IMR-90 (cell line): ENCODE data around the gene GPR142. TPM values are rescaled to one million over a fixed set of nuclear protein-coding genes. Genes with fewer than 3 reads are reported as not detected.

Source experiments
- ATAC-seq: fragments of 200-7000 bp; cut with Tn5 transposase; 2 replicates; pipeline ENCODE4 v1.9.1; 2020; ENCODE audit warnings: low read depth, mild to moderate bottlenecking, moderate library complexity
- BruUV-seq: library from RNA; stranded (reverse); fragments of 400-500 nt; replicated peaks from 2 replicates; lab custom pipeline; 2021; lab: Mats Ljungman, UMichigan
- CTCF ChIA-PET: fragments of 300-600 bp; formaldehyde crosslinking; extraction: SDS; loops from one replicate; lab custom pipeline; 2021; ENCODE audit warnings: antibody characterized with exemption; lab: Yijun Ruan, JAX
- POLR2A ChIA-PET: fragments of 300-600 bp; sonication (Branson Sonifier 250); formaldehyde crosslinking; loops from one replicate; lab custom pipeline; 2022; ENCODE audit warnings: antibody characterized with exemption; ENCODE audit not compliant: unreplicated experiment; lab: Charles Lee
- DNase-seq: peaks from one replicate; pipeline ENCODE4 v3.0.0; 2013
- H2AFZ ChIP-seq: replicated peaks from 2 replicates; pipeline ENCODE3; 2013; ENCODE audit warnings: low read length, mild to moderate bottlenecking; ENCODE audit not compliant: poor library complexity
- H2AK5ac ChIP-seq: 2 replicates; pipeline ENCODE4 v1.6.1; 2013; ENCODE audit warnings: low read depth, low read length, inconsistent platforms
- H2AK9ac ChIP-seq: replicated peaks from 2 replicates; pipeline ENCODE3; 2013; ENCODE audit warnings: mild to moderate bottlenecking, low read depth, low read length, moderate library complexity; ENCODE audit not compliant: poor library complexity
- H2BK120ac ChIP-seq: 2 replicates; pipeline ENCODE4 v1.6.1; 2013; ENCODE audit warnings: low read depth, low read length, inconsistent platforms
- H2BK15ac ChIP-seq: 3 replicates; pipeline ENCODE4 v1.6.1; 2013; ENCODE audit warnings: low read depth, low read length, inconsistent platforms
- H2BK20ac ChIP-seq: 2 replicates; pipeline ENCODE4 v1.6.1; 2013; ENCODE audit warnings: low read depth, mild to moderate bottlenecking, inconsistent platforms, low read length, moderate library complexity
- H2BK5ac ChIP-seq: 2 replicates; pipeline ENCODE4 v1.6.1; 2013; ENCODE audit warnings: mild to moderate bottlenecking, low read depth, low read length, inconsistent platforms; ENCODE audit not compliant: poor library complexity, severe bottlenecking
- H3K14ac ChIP-seq: replicated peaks from 2 replicates; pipeline ENCODE4 v1.6.1; 2013; ENCODE audit warnings: low read depth, low read length, inconsistent platforms
- H3K18ac ChIP-seq: 2 replicates; pipeline ENCODE4 v1.6.1; 2013; ENCODE audit warnings: low read depth, low read length, control low read depth
- H3K23ac ChIP-seq: 2 replicates; pipeline ENCODE4 v1.6.1; 2013; ENCODE audit warnings: low read depth, low read length, inconsistent platforms
- H3K27ac ChIP-seq: 2 replicates; pipeline ENCODE4 v1.5.1; 2013; ENCODE audit warnings: mild to moderate bottlenecking, control low read depth, low read length; ENCODE audit not compliant: insufficient read depth
- H3K27me3 ChIP-seq: 2 replicates; pipeline ENCODE4 v1.6.1; 2013; ENCODE audit warnings: low read length; ENCODE audit not compliant: control insufficient read depth, insufficient read depth
- H3K36me3 ChIP-seq: 2 replicates; pipeline ENCODE4 v1.6.1; 2013; ENCODE audit warnings: low read length, mixed read lengths; ENCODE audit not compliant: control insufficient read depth, insufficient read depth
- H3K4ac ChIP-seq: 2 replicates; pipeline ENCODE4 v1.6.1; 2013; ENCODE audit warnings: low read depth, low read length, inconsistent platforms
- H3K4me1 ChIP-seq: 2 replicates; pipeline ENCODE4 v1.6.1; 2013; ENCODE audit warnings: low read length, mixed read lengths; ENCODE audit not compliant: control insufficient read depth, insufficient read depth
- H3K4me2 ChIP-seq: 2 replicates; pipeline ENCODE4 v1.6.1; 2013; ENCODE audit warnings: low read depth, mild to moderate bottlenecking, control low read depth, low read length, moderate library complexity
- H3K4me3 ChIP-seq: 2 replicates; pipeline ENCODE4 v1.5.1; 2013; ENCODE audit warnings: low read depth, mild to moderate bottlenecking, control low read depth, low read length, moderate library complexity; ENCODE audit not compliant: insufficient read depth
- H3K56ac ChIP-seq: 2 replicates; pipeline ENCODE4 v1.6.1; 2013; ENCODE audit warnings: low read length, inconsistent platforms; ENCODE audit not compliant: insufficient read depth; ENCODE audit errors: extremely low read depth
- H3K79me1 ChIP-seq, 2 experiments: 2 replicates each; pipeline ENCODE4 v1.6.1; 2013; ENCODE audit warnings: low read length in 2 of 2, inconsistent platforms in 1 of 2, low read depth in 1 of 2
- H3K9ac ChIP-seq: 2 replicates; pipeline ENCODE4 v1.6.1; 2013; ENCODE audit warnings: low read depth, low read length, control low read depth
- H3K9me1 ChIP-seq: 2 replicates; pipeline ENCODE4 v1.6.1; 2013; ENCODE audit warnings: low read length, inconsistent platforms; ENCODE audit not compliant: insufficient read depth
- H3K9me3 ChIP-seq: 2 replicates; pipeline ENCODE4 v1.6.1; 2013; ENCODE audit warnings: low read length; ENCODE audit not compliant: control insufficient read depth, insufficient read depth
- H4K20me1 ChIP-seq: 2 replicates; pipeline ENCODE4 v1.6.1; 2013; ENCODE audit warnings: low read length, inconsistent platforms; ENCODE audit not compliant: insufficient read depth
- H4K5ac ChIP-seq: 2 replicates; pipeline ENCODE4 v1.6.1; 2013; ENCODE audit warnings: mild to moderate bottlenecking, low read depth, low read length, control low read depth
- H4K8ac ChIP-seq, 2 experiments: 2 replicates each; pipeline ENCODE4 v1.6.1; 2013; ENCODE audit warnings: low read depth in 2 of 2, low read length in 2 of 2, control low read depth in 1 of 2, inconsistent platforms in 1 of 2
- H4K91ac ChIP-seq: 2 replicates; pipeline ENCODE4 v1.6.1; 2013; ENCODE audit warnings: low read depth, low read length, inconsistent platforms; ENCODE audit not compliant: insufficient read depth
- BHLHE40 ChIP-seq: fragments of 150-350 bp; IDR thresholded peaks from 2 replicates; pipeline ENCODE4 v1.6.1; 2016; ENCODE audit warnings: mild to moderate bottlenecking, low read depth, low read length
- CEBPB ChIP-seq: IDR thresholded peaks from 2 replicates; pipeline ENCODE4 v1.6.1; 2012; ENCODE audit warnings: low read depth, low read length, improper control_type of control experiment
- CHD1 ChIP-seq: IDR thresholded peaks from 2 replicates; pipeline ENCODE4 v1.6.1; 2012; ENCODE audit warnings: low read depth, low read length, improper control_type of control experiment
- MAFK ChIP-seq: IDR thresholded peaks from 2 replicates; pipeline ENCODE4 v1.6.1; 2012; ENCODE audit warnings: low read depth, low read length, improper control_type of control experiment
- MAZ ChIP-seq: IDR thresholded peaks from 2 replicates; pipeline ENCODE4 v1.6.1; 2012; ENCODE audit warnings: low read depth, mild to moderate bottlenecking, low read length, improper control_type of control experiment, moderate library complexity, borderline replicate concordance
- MXI1 ChIP-seq: IDR thresholded peaks from 2 replicates; pipeline ENCODE4 v1.6.1; 2012; ENCODE audit warnings: low read depth, mild to moderate bottlenecking, low read length, moderate library complexity, borderline replicate concordance
- NFE2L2 ChIP-seq: fragments of 150-350 bp; IDR thresholded peaks from 2 replicates; pipeline ENCODE4 v1.6.1; 2016; ENCODE audit warnings: low read depth, mild to moderate bottlenecking, low read length
- POLR2A ChIP-seq: IDR thresholded peaks from 2 replicates; pipeline ENCODE4 v1.6.1; 2012; ENCODE audit warnings: mild to moderate bottlenecking, low read depth, low read length
- RAD21 ChIP-seq: IDR thresholded peaks from 2 replicates; pipeline ENCODE4 v1.6.1; 2012; ENCODE audit warnings: low read length, improper control_type of control experiment
- RCOR1 ChIP-seq: IDR thresholded peaks from 2 replicates; pipeline ENCODE4 v1.6.1; 2012; ENCODE audit warnings: mild to moderate bottlenecking, low read length, improper control_type of control experiment; ENCODE audit not compliant: insufficient replicate concordance
- RFX5 ChIP-seq: IDR thresholded peaks from 2 replicates; pipeline ENCODE4 v1.8.0; 2012; ENCODE audit warnings: low read depth, mild to moderate bottlenecking, low read length, moderate library complexity
- whole genome bisulfite sequencing, 2 experiments: methylation state at CpG; one replicate each; pipeline versions ENCODE4 v1.1.5 to v1.1.7; 2013; ENCODE audit warnings: missing lambda C conversion rate in 2 of 2; ENCODE audit not compliant: insufficient read length in 1 of 2; ENCODE audit errors: extremely low coverage in 2 of 2; 5-methylcytosine and 5-hydroxymethylcytosine counted together
- dilution Hi-C: fragments of 300-500 bp; cut with HindIII; formaldehyde crosslinking; loops from one replicate; pipeline ENCODE4 v1.14.3; 2018; ENCODE audit warnings: low sequenced_read_pairs; ENCODE audit not compliant: unreplicated experiment
- in situ Hi-C: fragments of 300-500 bp; cut with MboI; formaldehyde crosslinking; loops from 3 replicates; pipeline ENCODE4 v1.14.3; 2019; ENCODE audit warnings: low sequenced_read_pairs, inconsistent platforms, mixed read lengths
- intact Hi-C: fragments of 100-400 bp; cut with micrococcal nuclease; formaldehyde crosslinking; loops from 2 replicates; pipeline ENCODE4 v1.10.0; 2022
- polyA plus RNA-seq, 3 experiments: library from polyadenylated mRNA; depleted of rRNA; stranded (reverse); fragments of >200 nt; gene quantifications; 2 replicates each; pipeline ENCODE4 v1.2.3, GENCODE V29; 2012; ENCODE audit warnings: low replicate concordance in 1 of 3
- total RNA-seq: library from RNA; depleted of rRNA; stranded (reverse); fragments of >200 nt; gene quantifications from 2 replicates; pipeline ENCODE4 v1.2.3, GENCODE V29; 2012
- TF ChIP-seq, protein P1 (sequence below): fragments of 150-350 bp; IDR thresholded peaks from 2 replicates; pipeline ENCODE4 v1.6.1; 2017; ENCODE audit warnings: mild to moderate bottlenecking, antibody characterized with exemption, low read length, low read depth
- TF ChIP-seq, protein P2 (sequence below): fragments of 150-350 bp; IDR thresholded peaks from 2 replicates; pipeline ENCODE4 v1.6.1; 2016; ENCODE audit warnings: low read depth, mild to moderate bottlenecking, low read length, moderate library complexity, borderline replicate concordance
- TF ChIP-seq, protein P3 (sequence below): conservative IDR thresholded peaks from 2 replicates; pipeline ENCODE4 v1.5.1; 2012; ENCODE audit warnings: mild to moderate bottlenecking, low read depth, low read length, improper control_type of control experiment

GPR142 gene
- total and polyA plus RNA-seq, 2 of the 4 experiments (the other 2 are of a cell fraction), result not detected

DNA sequence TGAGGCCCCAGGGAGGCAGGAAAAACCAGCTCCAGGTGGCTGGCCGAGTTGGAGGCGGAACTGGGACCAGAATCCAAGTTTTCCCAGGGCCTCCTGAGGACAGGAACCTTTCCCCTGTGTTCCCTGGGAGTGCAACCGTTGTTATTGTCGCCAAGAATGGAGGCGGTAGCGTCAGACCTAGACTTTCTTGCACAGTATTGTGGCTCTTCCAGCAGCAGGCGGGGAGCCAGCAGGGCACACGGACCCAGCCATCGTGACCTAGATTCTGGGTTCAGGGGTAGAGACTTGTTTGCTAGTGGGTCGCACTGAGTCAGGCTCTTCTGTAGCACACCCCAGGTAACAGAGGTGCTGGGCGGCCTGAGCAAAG lies 41.9 kb upstream of the GPR142 start:
- BruUV-seq, result no TSS peak
- POLR2A ChIA-PET, result no interaction called here
- H4K5ac ChIP-seq, result no peak overlapping the region
- DNase-seq, result no peak
- no peak for TF ChIP-seq RCOR1
- TF ChIP-seq RFX5, result no peak
- TF ChIP-seq, protein P1, sequence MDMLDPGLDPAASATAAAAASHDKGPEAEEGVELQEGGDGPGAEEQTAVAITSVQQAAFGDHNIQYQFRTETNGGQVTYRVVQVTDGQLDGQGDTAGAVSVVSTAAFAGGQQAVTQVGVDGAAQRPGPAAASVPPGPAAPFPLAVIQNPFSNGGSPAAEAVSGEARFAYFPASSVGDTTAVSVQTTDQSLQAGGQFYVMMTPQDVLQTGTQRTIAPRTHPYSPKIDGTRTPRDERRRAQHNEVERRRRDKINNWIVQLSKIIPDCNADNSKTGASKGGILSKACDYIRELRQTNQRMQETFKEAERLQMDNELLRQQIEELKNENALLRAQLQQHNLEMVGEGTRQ, result no peak
- no peak for TF ChIP-seq MXI1
- no peak for TF ChIP-seq MAZ
- TF ChIP-seq, protein P2, sequence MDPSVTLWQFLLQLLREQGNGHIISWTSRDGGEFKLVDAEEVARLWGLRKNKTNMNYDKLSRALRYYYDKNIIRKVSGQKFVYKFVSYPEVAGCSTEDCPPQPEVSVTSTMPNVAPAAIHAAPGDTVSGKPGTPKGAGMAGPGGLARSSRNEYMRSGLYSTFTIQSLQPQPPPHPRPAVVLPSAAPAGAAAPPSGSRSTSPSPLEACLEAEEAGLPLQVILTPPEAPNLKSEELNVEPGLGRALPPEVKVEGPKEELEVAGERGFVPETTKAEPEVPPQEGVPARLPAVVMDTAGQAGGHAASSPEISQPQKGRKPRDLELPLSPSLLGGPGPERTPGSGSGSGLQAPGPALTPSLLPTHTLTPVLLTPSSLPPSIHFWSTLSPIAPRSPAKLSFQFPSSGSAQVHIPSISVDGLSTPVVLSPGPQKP, result no peak
- TF ChIP-seq POLR2A, result no peak
- TF ChIP-seq RAD21, result no peak
- no peak for TF ChIP-seq CHD1
- no peak for TF ChIP-seq BHLHE40
- TF ChIP-seq, protein P3, sequence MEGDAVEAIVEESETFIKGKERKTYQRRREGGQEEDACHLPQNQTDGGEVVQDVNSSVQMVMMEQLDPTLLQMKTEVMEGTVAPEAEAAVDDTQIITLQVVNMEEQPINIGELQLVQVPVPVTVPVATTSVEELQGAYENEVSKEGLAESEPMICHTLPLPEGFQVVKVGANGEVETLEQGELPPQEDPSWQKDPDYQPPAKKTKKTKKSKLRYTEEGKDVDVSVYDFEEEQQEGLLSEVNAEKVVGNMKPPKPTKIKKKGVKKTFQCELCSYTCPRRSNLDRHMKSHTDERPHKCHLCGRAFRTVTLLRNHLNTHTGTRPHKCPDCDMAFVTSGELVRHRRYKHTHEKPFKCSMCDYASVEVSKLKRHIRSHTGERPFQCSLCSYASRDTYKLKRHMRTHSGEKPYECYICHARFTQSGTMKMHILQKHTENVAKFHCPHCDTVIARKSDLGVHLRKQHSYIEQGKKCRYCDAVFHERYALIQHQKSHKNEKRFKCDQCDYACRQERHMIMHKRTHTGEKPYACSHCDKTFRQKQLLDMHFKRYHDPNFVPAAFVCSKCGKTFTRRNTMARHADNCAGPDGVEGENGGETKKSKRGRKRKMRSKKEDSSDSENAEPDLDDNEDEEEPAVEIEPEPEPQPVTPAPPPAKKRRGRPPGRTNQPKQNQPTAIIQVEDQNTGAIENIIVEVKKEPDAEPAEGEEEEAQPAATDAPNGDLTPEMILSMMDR, result no peak
- TF ChIP-seq CEBPB, result no peak
- no peak for TF ChIP-seq NFE2L2
- no peak for TF ChIP-seq MAFK
- no peaks in the 10 kb centered on the region for H3K36me3 ChIP-seq
- no peak overlapping the region for H2AK5ac ChIP-seq
- no peak for ATAC-seq
- H2BK5ac ChIP-seq, result no peak overlapping the region
- H3K27me3 ChIP-seq, result peaks cover 8% of the 10 kb centered on the region
- dilution Hi-C loops, result no loop called here
- no peak overlapping the region for H3K4ac ChIP-seq
- H3K9me1 ChIP-seq, result no peaks in the 10 kb centered on the region
- no peak overlapping the region for H4K91ac ChIP-seq
- intact Hi-C loops, result no loop called here
- H2AFZ ChIP-seq, result no peak overlapping the region
- H3K79me1 ChIP-seq, result no peaks in the 10 kb centered on the region
- H3K18ac ChIP-seq, result no peak overlapping the region
- H2BK20ac ChIP-seq, result no peak overlapping the region
- H3K9me3 ChIP-seq, result peaks cover 2% of the 10 kb centered on the region; the same call in 1 of the 2 replicates
- H3K9ac ChIP-seq, result no peak overlapping the region
- H2AK9ac ChIP-seq, result no peak overlapping the region
- no peaks in the 10 kb centered on the region for H4K20me1 ChIP-seq
- H3K4me1 ChIP-seq, result no peaks in the 10 kb centered on the region
- H3K56ac ChIP-seq, result no peak overlapping the region
- no peak overlapping the region for H3K4me3 ChIP-seq
- H2BK15ac ChIP-seq, result no peak overlapping the region
- in situ Hi-C loops, result no loop called here
- H3K23ac ChIP-seq, result no peak overlapping the region
- H4K8ac ChIP-seq, result no peak overlapping the region
- CTCF ChIA-PET, result no interaction called here
- H3K14ac ChIP-seq, result no peak overlapping the region
- H3K27ac ChIP-seq, result no peak overlapping the region
- H2BK120ac ChIP-seq, result no peak overlapping the region
- H3K4me2 ChIP-seq, result no peak overlapping the region
- 0% methylated on average over 3 of the region's 11 CpGs; no CpG with 5 or more reads in 1 of the 2 experiments for WGBS, 2 experiments
